ENCODE results near the gene PTPRG.

PTPRG gene

DNA sequence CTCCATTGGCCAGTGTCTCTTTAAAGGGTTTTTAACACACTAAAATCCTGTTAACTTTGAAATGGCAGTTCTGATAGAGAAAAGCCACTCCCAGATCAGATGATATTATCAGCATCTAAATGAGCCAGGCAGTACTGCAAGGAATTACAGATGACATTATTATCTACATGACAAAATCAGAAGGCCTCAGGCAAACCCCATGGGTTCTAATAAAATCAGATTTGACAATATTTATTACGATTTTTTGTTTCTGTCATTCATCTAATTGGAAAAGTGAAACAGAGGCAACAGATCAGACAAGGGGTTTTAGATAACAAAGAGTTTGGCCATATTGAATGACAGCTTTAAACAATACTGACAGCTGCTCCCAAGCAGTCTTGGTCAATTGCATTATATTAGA, 699.3 kb downstream of the PTPRG start:
- DNase-seq = no peak

DNA sequence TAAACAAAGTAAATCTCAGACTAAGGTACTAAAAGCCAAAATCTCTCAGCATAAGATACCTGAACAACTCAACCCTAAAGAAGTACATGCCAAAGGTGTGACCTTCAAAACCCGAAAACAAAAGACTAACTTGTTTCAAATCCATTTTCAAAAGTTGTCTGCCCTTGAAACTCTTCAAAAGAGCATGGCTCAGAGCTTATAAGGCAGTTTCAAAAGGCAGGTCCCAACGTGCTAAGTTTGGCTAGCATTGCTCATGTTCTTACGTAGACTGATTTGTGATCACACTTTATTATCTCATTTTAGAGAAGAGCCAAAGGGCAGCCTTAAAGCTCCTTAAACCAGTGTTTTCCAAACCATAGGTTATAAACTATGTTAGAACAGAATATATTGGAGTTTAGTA, 699.8 kb downstream of the PTPRG start:
- DNase-seq = no peak

DNA sequence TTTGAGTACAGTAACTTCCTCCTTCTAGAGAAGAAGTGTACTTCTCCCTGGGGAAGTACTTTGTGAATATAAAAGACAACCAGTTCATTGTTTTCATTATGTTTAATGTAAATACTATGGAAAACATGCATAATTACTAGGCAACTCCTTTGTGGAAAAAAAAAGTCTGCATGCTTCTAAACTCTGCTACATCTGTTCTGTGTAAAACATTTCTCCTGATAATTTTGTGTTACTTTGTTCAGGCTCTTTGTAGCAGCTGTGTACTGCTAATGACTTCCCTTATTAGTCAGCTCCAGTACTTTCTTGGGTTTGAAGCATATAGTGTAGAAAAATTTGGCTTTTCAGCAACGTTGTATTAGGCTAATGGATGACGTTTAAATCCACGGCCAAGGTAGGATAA, 700.4 kb downstream of the PTPRG start:
- DNase-seq = no peak

DNA sequence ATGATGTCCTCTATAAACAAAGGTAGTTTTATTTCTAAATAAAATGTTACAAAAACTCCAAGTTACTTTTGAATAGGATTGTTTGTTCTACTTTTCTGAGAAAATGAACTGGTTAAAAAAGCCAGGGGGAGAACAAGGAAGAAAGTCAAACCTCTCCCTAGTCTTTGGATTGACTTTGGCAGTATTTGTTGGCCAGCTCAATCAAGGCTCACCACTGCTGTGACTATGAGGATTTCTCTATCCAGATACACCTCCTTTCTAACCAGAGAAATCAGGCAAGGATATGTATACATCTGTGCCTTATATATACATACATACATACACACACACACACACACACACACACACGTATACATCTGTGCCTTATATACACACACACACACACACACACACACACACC, 704.2 kb downstream of the PTPRG start:
- DNase-seq = no peak

DNA sequence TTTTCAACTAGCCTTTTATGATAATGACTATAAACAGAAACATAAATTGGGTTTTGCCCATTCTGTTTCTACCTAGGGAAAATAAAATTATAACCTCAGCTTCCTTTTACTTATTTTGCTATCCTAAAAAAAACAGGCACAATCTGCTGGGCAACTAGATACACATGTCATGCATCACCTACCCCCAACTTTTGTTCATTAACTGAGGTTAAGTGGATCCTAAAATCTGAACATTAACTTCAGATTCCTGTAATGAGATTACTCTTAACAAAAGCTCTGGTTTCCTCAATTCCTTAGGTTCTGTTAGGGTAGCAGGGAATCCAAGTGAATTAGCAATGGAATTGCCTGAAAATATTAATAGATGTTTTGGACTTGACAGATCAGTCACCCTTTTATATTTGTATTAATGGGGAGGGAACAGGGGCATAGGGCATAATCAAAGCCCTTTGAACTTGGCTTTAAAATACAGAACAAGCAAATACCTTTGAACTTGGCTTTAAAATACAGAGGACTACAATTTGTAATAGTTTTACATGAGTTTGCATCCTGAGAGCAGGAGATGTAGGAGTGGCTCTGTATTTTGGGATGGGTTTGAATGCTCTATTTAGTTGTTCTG, 705.4 kb downstream of the PTPRG start:
- no peak for DNase-seq

DNA sequence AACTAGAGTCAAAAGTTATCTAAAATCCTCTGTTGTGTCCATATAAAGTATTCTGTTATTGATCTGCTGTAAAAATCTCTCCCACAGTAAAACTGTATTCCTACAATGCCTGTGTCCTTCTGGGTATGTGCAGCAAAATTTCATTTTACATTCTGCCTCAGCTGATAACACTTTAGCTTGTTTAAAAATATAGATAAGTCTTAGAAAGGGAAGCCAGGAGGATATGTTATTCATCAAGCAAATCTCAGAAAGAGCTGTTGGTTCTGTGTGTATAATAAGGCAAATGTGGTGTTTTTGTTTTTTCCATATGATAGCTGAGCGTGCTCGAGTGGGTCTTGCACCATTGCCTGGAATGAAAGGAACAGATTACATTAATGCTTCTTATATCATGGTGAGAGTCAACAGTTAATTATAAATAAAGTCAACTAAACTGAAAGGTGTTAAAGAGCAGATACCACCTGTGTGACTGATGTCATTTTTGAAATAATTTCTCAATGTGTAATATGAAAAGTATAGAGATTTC, 715.3 kb downstream of the PTPRG start:
- DNase-seq = no peak

DNA sequence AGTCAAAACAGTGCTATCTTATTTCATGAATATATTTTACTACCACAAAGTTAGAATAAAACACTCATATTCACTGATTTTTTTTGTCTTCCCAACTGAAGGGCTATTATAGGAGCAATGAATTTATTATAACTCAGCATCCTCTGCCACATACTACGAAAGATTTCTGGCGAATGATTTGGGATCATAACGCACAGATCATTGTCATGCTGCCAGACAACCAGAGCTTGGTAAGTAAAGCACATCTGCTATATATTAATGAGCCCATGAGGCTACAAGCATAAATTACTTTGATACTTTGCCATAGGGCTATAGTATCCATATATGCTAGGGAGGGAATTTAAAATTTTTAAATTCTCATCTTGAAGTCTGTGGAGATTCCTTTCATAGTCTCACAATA, 716.1 kb downstream of the PTPRG start:
- no peak for DNase-seq

DNA sequence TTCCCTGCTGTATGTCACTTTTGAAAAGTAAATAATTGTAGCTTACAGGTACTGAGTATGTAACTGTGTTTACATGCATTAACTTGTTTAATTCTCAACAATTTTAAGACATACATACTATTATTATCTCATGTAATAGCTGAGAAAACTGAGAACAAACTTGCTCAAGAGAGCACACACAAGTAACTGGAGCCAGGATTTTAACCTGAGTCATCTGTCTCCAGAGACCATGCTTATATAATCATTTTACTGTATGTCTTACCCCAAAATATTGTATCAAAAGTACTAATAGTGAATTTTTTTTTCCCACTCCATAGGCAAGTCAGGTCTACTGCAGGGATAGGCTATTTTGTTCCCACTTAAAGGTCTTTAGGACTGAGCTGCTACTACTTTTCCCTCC, 716.6 kb downstream of the PTPRG start:
- no peak for DNase-seq

DNA sequence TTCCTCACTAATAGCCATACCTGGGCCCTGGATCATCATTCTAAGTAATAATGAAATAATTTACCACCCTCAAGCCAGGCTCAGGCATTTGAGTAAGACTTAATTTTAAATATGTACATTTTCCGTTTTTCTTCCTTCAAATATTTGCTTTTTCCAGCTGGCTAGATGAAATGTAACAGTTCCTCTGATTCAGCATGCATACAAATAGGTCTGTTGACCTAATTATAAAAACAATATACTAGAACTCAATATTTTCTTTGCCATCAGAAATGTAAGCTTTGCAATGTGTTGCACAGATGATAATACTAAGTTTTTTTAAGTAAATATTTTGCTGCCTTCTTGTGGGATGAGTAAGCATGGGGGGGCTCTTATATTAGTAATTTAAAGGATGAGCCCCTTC, 720.4 kb downstream of the PTPRG start:
- no peak for DNase-seq

DNA sequence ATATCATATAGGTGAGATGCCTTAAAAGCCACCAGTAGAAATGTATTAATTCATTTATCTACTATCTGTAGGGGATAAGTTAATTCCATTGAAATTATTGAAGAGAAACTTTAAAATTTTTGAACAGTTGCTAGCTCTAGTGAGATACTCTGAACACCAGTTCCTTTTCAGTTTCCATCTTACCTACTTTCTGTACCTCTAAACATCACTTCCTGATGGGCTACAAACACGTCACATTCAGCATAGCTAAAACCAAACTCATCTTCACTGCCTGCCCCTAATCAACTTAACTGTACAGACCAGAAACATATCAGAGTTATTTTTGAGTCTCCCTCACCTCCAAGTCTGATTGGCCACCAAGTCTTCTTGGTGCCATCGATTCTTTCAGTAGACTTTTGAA, 723.1 kb downstream of the PTPRG start:
- no peak for DNase-seq

DNA sequence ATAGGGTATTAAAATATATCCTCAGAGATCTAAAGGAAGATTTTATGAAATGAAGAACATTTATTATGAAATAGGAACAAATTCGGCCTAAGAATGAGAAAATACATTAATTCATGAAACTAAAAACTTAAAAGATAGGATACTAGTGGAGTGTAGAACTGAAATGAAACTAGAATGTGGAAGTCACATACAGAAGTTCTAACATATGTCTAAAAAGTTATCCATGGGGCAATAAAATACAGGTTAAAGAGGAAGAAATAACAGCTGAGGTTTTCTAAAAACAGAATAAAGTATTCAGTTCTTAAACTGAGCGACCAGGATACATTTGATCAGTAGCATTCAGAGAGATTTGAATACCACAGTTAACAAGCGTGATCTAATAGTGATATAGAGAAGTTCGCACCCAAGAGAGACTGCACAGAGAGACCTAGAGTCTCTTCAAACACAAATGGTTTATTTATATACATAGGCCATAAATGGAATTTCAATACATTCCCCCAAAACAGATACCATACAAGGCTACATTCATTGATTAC, 726.1 kb downstream of the PTPRG start:
- DNase-seq = no peak

DNA sequence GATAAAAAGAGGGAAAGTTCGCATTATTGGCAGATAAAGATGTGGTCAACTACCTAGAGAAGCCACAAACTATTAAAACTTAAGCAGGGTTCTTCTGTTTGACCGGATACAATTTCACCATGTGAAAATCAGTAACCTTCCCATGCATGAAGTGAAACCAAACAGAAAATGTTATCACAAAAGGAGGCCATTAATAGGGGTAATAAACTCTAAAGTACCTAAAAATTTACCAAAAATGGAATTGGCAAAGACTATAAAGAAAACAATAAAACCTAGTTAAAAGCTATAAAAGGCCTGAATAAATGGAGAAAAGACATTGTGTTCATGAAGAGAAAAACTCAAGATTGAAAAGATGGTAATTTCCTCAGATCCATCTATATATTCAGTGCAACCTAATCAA, 728.6 kb downstream of the PTPRG start:
- DNase-seq = no peak

DNA sequence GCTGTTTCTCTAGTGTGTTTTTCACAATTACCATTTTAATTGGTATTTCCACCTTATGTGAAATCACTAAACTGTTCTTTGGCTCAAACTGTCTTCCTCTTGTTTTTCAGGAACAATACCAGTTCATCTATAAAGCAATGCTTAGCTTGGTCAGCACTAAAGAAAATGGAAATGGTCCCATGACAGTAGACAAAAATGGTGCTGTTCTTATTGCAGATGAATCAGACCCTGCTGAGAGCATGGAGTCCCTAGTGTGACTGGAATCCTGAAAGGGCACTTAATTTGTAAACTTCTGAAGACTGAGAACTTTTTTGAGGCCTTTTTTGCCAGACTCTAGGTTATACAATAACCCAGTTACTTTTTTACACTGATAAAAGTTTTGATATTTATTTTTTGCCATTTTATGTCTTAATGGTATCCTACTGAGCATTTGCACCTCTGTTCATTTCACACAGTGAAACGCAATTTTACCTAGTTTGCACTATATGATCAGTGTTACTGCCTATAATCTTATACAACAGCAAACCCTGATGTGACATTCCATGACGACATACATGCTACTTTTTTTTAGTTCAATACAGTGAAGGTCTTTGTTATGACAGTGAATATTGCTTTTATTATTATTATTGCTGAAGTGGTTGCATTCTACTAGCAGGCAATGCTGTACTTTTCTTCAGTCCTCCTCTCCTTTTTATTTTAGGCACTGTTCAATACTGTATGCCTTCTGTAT, 731.8 kb downstream of the PTPRG start:
- DNase-seq = no peak

DNA sequence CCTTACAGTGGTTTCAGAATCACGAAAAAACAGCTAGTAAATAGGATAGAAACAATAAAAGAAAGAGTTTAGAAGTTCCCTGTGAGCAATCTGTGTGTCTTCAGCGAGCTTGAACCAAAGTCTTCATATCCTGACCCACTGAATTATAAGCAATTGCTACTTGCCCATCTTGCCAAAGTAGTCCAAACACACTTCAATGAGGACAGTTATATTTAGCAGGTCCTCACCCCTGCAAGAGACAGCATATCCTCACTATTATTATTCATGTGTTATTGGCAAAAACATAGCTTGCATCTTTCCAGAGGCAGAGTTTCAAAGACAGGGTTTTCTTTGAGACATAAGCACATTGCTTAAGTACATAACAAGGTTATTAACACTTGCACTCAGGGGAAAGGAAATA, 734.2 kb downstream of the PTPRG start:
- DNase-seq = no peak

DNA sequence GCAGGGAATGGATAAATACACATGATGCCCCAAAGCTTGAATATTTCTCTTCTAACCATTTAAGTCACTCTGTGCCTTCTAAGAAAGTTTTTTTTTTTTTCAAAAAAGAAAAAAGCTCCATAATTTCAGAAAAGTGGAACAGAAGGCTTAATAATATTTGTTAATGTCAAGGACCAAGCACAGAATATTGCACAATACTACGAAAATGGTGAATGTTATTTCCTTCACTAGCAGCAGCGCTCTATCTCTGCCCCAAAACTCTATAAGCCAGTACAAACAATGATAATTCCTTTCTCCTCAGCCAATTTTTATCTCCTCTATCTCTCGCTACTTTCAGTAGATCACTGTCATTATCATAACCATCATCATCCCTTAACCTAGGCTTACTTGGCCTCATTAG, 739.2 kb downstream of the PTPRG start:
- no peak for DNase-seq

DNA sequence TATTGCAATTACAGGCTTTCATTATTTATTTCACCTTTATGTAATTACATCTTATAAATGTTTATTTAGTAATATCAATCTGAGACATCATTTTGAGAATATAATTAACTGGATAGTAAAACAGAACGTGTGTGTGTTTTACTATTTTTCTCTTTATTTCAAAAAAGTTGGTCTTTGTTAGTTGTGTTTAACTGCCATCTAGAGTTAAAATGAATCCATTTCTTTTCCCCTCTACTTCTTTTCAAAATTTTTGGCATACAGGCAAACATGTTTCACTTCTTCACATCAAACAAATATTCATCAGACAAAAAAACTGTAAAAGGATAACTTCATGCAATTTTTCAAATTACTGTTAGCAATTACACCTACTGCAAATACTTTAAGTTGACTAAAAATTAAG, 750.8 kb downstream of the PTPRG start:
- no peak for DNase-seq

DNA sequence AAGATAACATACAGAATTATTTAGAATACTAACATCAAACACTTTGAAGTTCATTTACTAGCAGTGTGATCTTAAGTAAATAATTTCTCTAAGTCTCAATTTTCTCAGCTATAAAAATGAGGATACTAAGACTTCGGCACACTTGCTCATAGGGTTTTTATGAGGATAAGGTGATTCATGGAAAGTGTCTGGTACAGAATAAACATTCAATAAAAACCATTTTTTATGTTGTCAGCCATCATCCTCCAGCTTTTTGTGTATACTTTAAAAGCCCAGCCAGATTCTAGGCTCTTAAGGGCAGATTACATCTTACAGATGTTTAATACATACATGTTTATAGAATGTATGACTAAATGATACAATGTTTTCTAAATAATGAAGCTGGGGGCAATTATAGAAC, 755.2 kb downstream of the PTPRG start:
- no peak for DNase-seq

DNA sequence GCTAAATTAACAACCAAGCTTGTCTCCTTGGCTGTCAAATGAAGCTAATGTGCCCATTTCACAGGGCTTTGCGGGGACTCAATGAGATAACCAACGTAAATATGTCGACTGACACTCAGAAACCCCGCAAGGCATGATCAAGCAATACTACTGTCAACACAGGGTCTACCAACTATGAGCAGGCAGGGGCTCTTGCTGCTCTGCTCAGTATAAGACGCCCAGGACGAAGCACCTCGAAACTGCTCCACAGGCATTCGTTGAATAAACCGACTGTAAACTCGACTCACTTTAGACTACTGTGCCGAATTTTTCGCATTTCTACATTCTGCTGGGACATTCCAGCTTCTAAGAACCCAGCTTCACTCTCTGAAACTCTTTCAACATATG, 757.0 kb downstream of the PTPRG start:
- no peak for DNase-seq

DNA sequence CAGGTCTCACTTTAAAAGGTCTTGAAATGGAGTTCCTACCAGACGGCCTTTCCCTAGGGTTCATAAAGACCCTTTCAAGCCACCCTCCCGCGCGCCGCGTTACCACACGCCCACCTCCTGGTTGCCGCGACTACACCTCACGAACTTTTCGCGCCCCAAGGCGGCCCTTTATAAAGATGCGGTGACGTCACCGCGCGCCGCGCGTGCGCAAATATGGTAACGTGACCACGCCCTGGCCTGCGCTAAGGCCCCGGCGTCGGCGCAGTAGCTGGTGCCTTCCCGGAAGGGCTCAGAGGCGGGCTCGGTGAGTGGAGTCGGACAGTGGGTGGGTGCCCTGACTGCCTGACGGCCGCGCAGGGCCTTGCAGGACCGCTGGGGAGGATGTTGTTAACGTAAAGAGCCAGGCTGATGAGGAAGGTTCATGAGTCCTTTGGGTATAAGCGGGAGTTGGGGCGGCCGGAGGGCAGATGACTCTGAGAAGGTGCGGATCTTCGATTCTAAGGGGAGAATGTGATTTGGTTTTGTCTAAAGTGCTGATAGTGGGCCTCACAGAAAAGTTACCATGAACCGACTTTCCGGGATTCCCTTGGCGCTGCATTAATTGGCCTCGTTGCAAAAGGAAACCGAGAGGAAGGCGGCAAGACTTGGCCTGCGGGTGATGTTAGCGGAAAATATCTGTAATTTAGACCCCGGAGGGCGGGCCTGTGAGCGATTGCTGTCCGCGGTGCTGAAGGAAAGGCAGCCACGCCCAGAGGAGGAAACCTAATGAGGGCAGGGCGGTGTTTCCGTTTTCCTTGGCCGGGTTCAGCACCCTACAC, 757.6 kb downstream of the PTPRG start:
- DNase-seq = peak; percentile 69 to 77

DNA sequence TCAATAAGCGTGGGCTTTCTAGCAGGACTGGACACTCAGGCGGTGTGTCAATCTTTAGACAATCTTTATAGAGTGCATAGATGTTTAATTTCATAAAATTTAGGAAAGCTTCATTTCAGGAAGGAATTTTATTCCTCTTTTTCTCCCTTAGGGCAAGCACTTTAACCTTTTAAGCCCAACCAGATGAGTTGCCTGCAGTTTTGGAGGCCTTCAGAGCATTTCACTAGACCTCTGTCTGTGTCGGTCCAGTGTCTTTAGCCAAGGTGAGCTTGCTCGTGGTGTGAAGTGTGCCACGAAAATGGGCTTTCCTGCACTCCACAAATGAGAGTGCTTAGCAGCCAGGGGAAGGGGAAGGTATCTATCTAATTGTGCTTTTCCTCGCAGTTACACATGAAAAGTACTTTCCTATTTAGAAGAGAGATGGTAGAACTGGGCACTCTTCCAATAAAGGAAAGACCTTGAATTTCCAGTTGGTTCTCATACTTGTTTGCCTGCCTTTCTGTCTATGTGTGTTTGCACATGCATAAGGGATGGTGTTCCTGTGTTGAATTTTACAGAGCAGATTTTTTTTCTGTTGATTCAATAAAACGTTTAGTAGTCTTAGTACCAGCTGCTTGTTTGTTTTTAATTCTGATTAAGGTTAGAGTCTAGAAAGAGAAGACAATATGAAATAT, 758.3 kb downstream of the PTPRG start:
- DNase-seq = no peak

DNA sequence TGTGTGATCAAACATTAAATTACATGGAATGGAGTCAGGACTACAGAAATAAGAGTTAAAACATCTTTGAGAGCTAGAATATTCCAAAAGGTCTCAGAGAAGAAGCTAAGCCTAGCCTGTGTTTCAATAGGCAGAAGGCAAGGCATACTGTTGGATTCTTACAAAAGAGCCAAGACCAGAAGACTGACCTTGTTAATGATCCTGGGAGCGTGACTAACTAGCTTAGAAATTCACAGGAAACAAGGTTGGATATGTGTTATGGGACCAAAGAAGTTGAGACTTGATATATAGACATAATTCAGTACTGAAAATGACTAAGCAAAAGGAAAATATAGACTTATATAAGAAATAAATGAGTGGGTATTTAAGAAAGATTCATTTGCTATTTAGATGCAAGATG, 761.9 kb downstream of the PTPRG start:
- no peak for DNase-seq

DNA sequence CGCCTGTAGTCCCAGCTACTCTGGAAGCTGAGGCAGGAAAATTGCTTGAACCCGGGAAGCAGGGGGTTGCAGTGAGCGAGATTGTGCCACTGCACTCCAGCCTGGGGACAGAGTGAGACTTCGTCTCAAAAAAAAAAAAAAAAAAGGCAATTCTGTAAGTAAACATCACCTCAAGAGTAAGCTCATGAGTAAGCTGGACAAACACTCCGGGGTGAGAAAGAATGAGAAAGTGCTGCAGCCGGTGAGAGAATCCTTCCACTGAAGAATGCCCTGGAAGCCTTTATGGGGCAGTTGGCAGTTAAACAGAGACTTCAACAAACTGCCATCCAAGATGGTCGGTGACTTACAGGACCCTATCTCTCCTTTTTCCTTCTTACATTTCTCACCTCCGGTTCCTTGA, 764.5 kb downstream of the PTPRG start:
- DNase-seq = no peak

DNA sequence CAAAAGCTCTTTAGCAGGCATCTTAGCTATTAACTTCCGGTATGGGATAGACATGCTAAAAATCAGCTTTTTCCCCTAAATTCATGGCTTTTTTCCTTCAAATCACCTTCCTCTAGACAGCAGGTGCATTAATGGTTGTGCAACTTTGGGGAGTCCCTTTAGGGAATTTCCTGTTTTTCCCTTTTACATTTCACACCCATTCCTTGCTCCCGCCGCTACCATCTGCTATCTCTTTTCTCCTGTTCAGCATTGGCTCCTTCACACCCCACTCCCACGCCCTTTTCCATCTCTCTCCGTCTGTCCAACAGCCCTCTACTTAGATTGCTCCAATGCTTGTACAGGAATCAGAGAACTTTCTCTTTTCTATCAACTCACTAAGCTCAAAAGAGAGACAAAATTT, 768.6 kb downstream of the PTPRG start:
- no peak for DNase-seq

Measured in CD4-positive, alpha-beta T cell treated with Interleukin-1 beta for 1 hour (primary cell).